Neural progenitor cell (in vitro differentiated cells): Measurements from ENCODE around the gene KPNA3. TPM values are rescaled to one million over a fixed set of nuclear protein-coding genes. Genes with fewer than 3 reads are reported as not detected.
"Not testable (repeated sequence)": the region's sequence is repeated elsewhere in the genome, so short reads cannot be mapped to it uniquely, and the experiment has no call there.

ENCODE experiments used
- DNase-seq: peaks from one replicate; pipeline ENCODE4 v3.0.0-alpha.2; 2016; ENCODE audit warnings: low spot score
- H2AFZ ChIP-seq: fragments of 200-600 bp; sonication (generic); replicated peaks from 2 replicates; pipeline ENCODE4 v1.6.1; 2016; ENCODE audit warnings: antibody characterized with exemption
- H3F3A ChIP-seq: fragments of 200-600 bp; sonication (generic); 2 replicates; pipeline ENCODE4 v1.6.1; 2016; ENCODE audit warnings: antibody characterized with exemption, low read depth
- H3K27ac ChIP-seq: fragments of 200-600 bp; sonication (generic); 2 replicates; pipeline ENCODE4 v1.5.1; 2016; ENCODE audit warnings: mild to moderate bottlenecking
- H3K27me3 ChIP-seq: fragments of 200-600 bp; sonication (generic); 2 replicates; pipeline ENCODE4 v1.6.1; 2016; ENCODE audit warnings: mild to moderate bottlenecking, moderate library complexity
- H3K36me3 ChIP-seq: fragments of 200-600 bp; sonication (generic); 2 replicates; pipeline ENCODE4 v1.5.1; 2016
- H3K4me1 ChIP-seq: fragments of 200-600 bp; sonication (generic); 2 replicates; pipeline ENCODE4 v1.6.1; 2016; ENCODE audit warnings: mixed run types
- H3K4me2 ChIP-seq: fragments of 200-600 bp; sonication (generic); 2 replicates; pipeline ENCODE4 v1.6.1; 2016
- H3K4me3 ChIP-seq: fragments of 200-600 bp; sonication (generic); 2 replicates; pipeline ENCODE4 v1.5.1; 2016
- H3K79me2 ChIP-seq: fragments of 200-600 bp; sonication (generic); 2 replicates; pipeline ENCODE4 v1.6.1; 2016; ENCODE audit warnings: low read depth
- H3K9ac ChIP-seq: fragments of 200-600 bp; sonication (generic); 2 replicates; pipeline ENCODE4 v1.6.1; 2016
- H3K9me3 ChIP-seq: fragments of 200-600 bp; sonication (generic); 2 replicates; pipeline ENCODE4 v1.5.1; 2016; ENCODE audit warnings: low read depth
- H4K20me1 ChIP-seq: fragments of 200-600 bp; sonication (generic); 2 replicates; pipeline ENCODE4 v1.6.1; 2016; ENCODE audit warnings: low read depth
- H3K27ac Mint-ChIP-seq: 3 replicates; pipeline ENCODE4 v1.8.0; 2021; ENCODE audit warnings: mixed read lengths
- H3K27me3 Mint-ChIP-seq: 2 replicates; pipeline ENCODE4 v1.8.0; 2022; ENCODE audit warnings: low read depth, mild to moderate bottlenecking, inconsistent platforms, moderate library complexity, mixed read lengths; ENCODE audit not compliant: insufficient read depth
- H3K36me3 Mint-ChIP-seq: 3 replicates; pipeline ENCODE4 v1.8.0; 2021; ENCODE audit warnings: mixed read lengths
- H3K4me1 Mint-ChIP-seq: 3 replicates; pipeline ENCODE4 v1.8.0; 2021; ENCODE audit warnings: mixed read lengths
- H3K4me3 Mint-ChIP-seq: 3 replicates; pipeline ENCODE4 v1.8.0; 2021; ENCODE audit warnings: mild to moderate bottlenecking, moderate library complexity, mixed read lengths
- H3K9me3 Mint-ChIP-seq: 3 replicates; pipeline ENCODE4 v1.8.0; 2020; ENCODE audit warnings: mixed read lengths
- EZH2 ChIP-seq: fragments of 200-600 bp; sonication (generic); IDR thresholded peaks from 2 replicates; pipeline ENCODE4 v1.6.1; 2017; ENCODE audit warnings: antibody characterized with exemption, mild to moderate bottlenecking, moderate library complexity
- EZH2phosphoT487 ChIP-seq: fragments of 200-600 bp; sonication (generic); IDR thresholded peaks from 2 replicates; pipeline ENCODE4 v1.6.1; 2017; ENCODE audit warnings: antibody characterized with exemption
- total RNA-seq: library from RNA; depleted of rRNA; stranded (reverse); fragments of >200 nt; gene quantifications from 2 replicates; pipeline ENCODE4 v1.2.3, GENCODE V29; 2015; ENCODE audit warnings: low replicate concordance
- TF ChIP-seq, protein P1 (sequence below): fragments of 200-600 bp; sonication (generic); IDR thresholded peaks from 2 replicates; pipeline ENCODE4 v1.5.1; 2017; ENCODE audit warnings: antibody characterized with exemption, mild to moderate bottlenecking

Gene KPNA3
- total RNA-seq, 1 donor from 2014 or later, result 49.4 TPM

DNA sequence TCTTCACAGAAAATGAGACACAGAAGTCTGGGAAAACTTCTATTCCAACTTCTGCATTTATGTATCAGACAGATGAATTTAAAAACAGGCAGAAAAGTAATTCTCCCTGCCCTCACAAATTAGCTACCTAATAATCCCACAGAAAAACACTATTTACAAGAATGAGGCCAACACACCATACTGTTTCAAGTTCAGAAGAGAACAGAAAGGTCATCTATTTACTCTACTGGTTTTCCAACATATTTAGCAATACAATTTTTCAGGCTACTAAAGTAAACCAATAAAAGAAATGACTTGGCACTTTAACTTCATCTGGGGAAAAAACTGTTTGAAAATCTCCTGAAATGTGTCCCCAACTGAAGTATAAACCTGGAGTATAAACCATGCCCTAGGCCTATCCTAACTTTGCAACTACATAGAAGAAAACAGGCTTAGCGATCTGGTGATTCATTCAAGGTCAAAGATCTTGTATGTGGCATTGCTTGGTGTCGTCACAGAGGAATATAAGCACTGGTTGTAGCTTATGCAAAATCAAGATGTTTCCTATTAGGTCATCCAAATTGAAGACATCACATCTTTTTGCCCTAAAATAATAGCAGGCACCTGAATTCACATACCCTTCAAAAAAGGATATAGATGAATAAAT lies 81.1 kb downstream of the KPNA3 start:
- Mint-ChIP-seq H3K27ac (no peak overlapping the region), H3K9me3 (peaks cover 15% of the 10 kb centered on the region), H3K4me1 (no peaks in the 10 kb centered on the region), H3K36me3 (peaks cover 34% of the 10 kb centered on the region), H3K27me3 (no peaks in the 10 kb centered on the region), H3K4me3 (no peak overlapping the region)
- Histone ChIP-seq H2AFZ (no peak overlapping the region), H3K4me2 (no peak overlapping the region), H4K20me1 (no peaks in the 10 kb centered on the region), H3K27ac (no peak overlapping the region), H3K9me3 (peaks cover 8% of the 10 kb centered on the region), H3K79me2 (no peaks in the 10 kb centered on the region), H3K27me3 (no peaks in the 10 kb centered on the region), H3K4me1 (no peaks in the 10 kb centered on the region), H3K36me3 (peaks cover 10% of the 10 kb centered on the region), H3K9ac (no peak overlapping the region), H3K4me3 (no peak overlapping the region), H3F3A (no peaks in the 10 kb centered on the region)
- TF ChIP-seq EZH2 (no peak), EZH2phosphoT487 (no peak)
- TF ChIP-seq, protein P1, sequence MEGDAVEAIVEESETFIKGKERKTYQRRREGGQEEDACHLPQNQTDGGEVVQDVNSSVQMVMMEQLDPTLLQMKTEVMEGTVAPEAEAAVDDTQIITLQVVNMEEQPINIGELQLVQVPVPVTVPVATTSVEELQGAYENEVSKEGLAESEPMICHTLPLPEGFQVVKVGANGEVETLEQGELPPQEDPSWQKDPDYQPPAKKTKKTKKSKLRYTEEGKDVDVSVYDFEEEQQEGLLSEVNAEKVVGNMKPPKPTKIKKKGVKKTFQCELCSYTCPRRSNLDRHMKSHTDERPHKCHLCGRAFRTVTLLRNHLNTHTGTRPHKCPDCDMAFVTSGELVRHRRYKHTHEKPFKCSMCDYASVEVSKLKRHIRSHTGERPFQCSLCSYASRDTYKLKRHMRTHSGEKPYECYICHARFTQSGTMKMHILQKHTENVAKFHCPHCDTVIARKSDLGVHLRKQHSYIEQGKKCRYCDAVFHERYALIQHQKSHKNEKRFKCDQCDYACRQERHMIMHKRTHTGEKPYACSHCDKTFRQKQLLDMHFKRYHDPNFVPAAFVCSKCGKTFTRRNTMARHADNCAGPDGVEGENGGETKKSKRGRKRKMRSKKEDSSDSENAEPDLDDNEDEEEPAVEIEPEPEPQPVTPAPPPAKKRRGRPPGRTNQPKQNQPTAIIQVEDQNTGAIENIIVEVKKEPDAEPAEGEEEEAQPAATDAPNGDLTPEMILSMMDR, result no peak
- no peak for DNase-seq

DNA sequence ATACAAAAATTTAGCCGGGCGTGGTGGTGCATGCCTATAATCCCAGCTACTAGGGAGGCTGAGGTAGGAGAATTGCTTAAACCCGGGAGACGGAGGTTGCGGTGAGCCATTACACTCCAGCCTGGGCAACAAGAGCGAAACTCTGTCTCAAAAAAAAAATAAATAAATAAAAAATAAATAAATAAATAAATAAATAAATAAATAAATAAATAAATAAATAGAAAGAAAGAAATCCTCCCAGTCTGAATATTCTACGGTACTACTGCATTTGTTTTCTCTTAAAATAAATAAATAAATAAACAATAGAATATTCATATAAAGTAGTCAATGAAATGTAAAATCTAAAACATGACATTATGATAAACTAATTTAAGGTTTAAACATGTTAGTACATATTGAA lies 88.2 kb downstream of the KPNA3 start:
- not testable (repeated sequence) for DNase-seq, H3K4me3 ChIP-seq, H4K20me1 ChIP-seq, H3K9me3 ChIP-seq, H3F3A ChIP-seq, H3K27ac ChIP-seq, H3K27ac Mint-ChIP-seq, H3K27me3 ChIP-seq, H3K4me2 ChIP-seq, H3K27me3 Mint-ChIP-seq, H3K4me3 Mint-ChIP-seq, H3K9ac ChIP-seq, H3K79me2 ChIP-seq, H2AFZ ChIP-seq, H3K9me3 Mint-ChIP-seq, H3K4me1 ChIP-seq, H3K4me1 Mint-ChIP-seq
- peaks cover 20% of the 10 kb centered on the region for H3K36me3 ChIP-seq
- peaks cover 27% of the 10 kb centered on the region for H3K36me3 Mint-ChIP-seq

DNA sequence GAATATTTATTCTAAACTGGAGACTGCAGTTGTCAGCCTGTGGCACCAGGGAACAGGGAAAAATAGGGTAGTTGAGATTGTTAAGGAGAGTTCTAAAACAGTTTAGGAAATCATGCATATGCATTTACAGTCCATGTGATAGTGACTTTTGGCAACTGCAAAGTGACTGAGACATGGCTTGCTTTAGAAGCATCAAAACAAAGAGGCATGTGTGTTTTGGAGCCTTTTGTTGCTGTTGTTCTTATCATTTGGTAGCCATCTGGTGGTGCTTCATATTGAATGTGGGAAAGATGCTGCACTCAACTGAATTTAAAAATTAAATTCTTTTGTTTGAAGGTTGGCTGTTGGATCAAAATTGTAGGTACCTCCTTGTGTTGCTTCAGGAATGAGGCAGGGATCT lies 91.0 kb downstream of the KPNA3 start:
- peaks cover 2% of the 10 kb centered on the region for H3K27me3 Mint-ChIP-seq
- H3K79me2 ChIP-seq, result no peaks in the 10 kb centered on the region
- H3K4me3 Mint-ChIP-seq, result no peak overlapping the region
- no peaks in the 10 kb centered on the region for H3K9me3 Mint-ChIP-seq
- TF ChIP-seq EZH2phosphoT487 (no peak), EZH2 (no peak)
- TF ChIP-seq, protein P1, result no peak
- no peaks in the 10 kb centered on the region for H3F3A ChIP-seq
- no peak overlapping the region for H2AFZ ChIP-seq
- H3K9me3 ChIP-seq, result no peaks in the 10 kb centered on the region
- no peak overlapping the region for H3K27ac Mint-ChIP-seq
- H3K27ac ChIP-seq, result no peak overlapping the region
- H3K4me3 ChIP-seq, result no peak overlapping the region
- H3K9ac ChIP-seq, result no peak overlapping the region
- DNase-seq, result no peak
- no peaks in the 10 kb centered on the region for H3K4me1 ChIP-seq
- H3K36me3 ChIP-seq, result peaks cover 20% of the 10 kb centered on the region
- no peak overlapping the region for H3K4me2 ChIP-seq
- H3K4me1 Mint-ChIP-seq, result no peaks in the 10 kb centered on the region
- H3K27me3 ChIP-seq, result no peaks in the 10 kb centered on the region
- peaks cover 33% of the 10 kb centered on the region for H3K36me3 Mint-ChIP-seq
- no peaks in the 10 kb centered on the region for H4K20me1 ChIP-seq

GRCh38 chr13:49697468-49697867 lies 95.0 kb downstream of the KPNA3 start:
- Histone ChIP-seq H3K36me3 (peaks cover 15% of the 10 kb centered on the region), H3K79me2 (no peaks in the 10 kb centered on the region), H3K27ac (no peak overlapping the region), H3K4me2 (no peak overlapping the region), H3K9me3 (no peaks in the 10 kb centered on the region), H4K20me1 (no peaks in the 10 kb centered on the region), H3K4me3 (no peak overlapping the region), H2AFZ (no peak overlapping the region), H3K27me3 (no peaks in the 10 kb centered on the region), H3F3A (no peaks in the 10 kb centered on the region), H3K9ac (no peak overlapping the region), H3K4me1 (no peaks in the 10 kb centered on the region)
- H3K4me3 Mint-ChIP-seq, result no peak overlapping the region
- no peaks in the 10 kb centered on the region for H3K9me3 Mint-ChIP-seq
- peaks cover 4% of the 10 kb centered on the region for H3K27me3 Mint-ChIP-seq
- TF ChIP-seq EZH2phosphoT487 (no peak), EZH2 (no peak)
- TF ChIP-seq, protein P1, result no peak
- peaks cover 7% of the 10 kb centered on the region for H3K4me1 Mint-ChIP-seq
- peaks cover 30% of the 10 kb centered on the region for H3K36me3 Mint-ChIP-seq
- H3K27ac Mint-ChIP-seq, result no peak overlapping the region
- no peak for DNase-seq
